ENCODE data around the gene CDH13. TPM values are rescaled to one million over a fixed set of nuclear protein-coding genes. Genes with fewer than 3 reads are reported as not detected.

CDH13 gene
- total RNA-seq, 1 donor from 2014 or later = not detected

- H3K27me3 Mint-ChIP-seq = peaks cover 2% of the 10 kb centered on the region
- intact Hi-C loops (cut with micrococcal nuclease) = no loop called here
- H3K27ac Mint-ChIP-seq = no peak overlapping the region
- no peak for DNase-seq
- no peaks in the 10 kb centered on the region for H3K9me3 Mint-ChIP-seq
- no peaks in the 10 kb centered on the region for H3K36me3 Mint-ChIP-seq (ENCODE audit: low read depth)
- H3K4me1 Mint-ChIP-seq = no peaks in the 10 kb centered on the region
- H3K4me3 Mint-ChIP-seq = no peak overlapping the region
These were observed 927.8 kb downstream of the CDH13 start for GRCh38 chr16:83554540-83554939.

- DNase-seq = no peak
- intact Hi-C loops (cut with micrococcal nuclease) = no loop called here
- Mint-ChIP-seq H3K9me3 (no peaks in the 10 kb centered on the region), H3K4me1 (no peaks in the 10 kb centered on the region), H3K27me3 (no peaks in the 10 kb centered on the region), H3K36me3 (ENCODE audit: low read depth) (no peaks in the 10 kb centered on the region), H3K4me3 (no peak overlapping the region), H3K27ac (no peak overlapping the region)
These were observed 935.1 kb downstream of the CDH13 start for GRCh38 chr16:83561876-83562275.

GRCh38 chr16:83568345-83568744, 941.6 kb downstream of the CDH13 start:
- H3K4me3 Mint-ChIP-seq = no peak overlapping the region
- H3K36me3 Mint-ChIP-seq (ENCODE audit: low read depth) = no peaks in the 10 kb centered on the region
- no peaks in the 10 kb centered on the region for H3K4me1 Mint-ChIP-seq
- no peaks in the 10 kb centered on the region for H3K9me3 Mint-ChIP-seq
- no peak overlapping the region for H3K27ac Mint-ChIP-seq
- no peaks in the 10 kb centered on the region for H3K27me3 Mint-ChIP-seq
- intact Hi-C loops (cut with micrococcal nuclease) = no loop called here
- no peak for DNase-seq

- H3K9me3 Mint-ChIP-seq = no peaks in the 10 kb centered on the region
- H3K4me1 Mint-ChIP-seq = no peaks in the 10 kb centered on the region
- H3K4me3 Mint-ChIP-seq = no peak overlapping the region
- DNase-seq = no peak
- intact Hi-C loops (cut with micrococcal nuclease) = no loop called here
- H3K27me3 Mint-ChIP-seq = no peaks in the 10 kb centered on the region
- H3K27ac Mint-ChIP-seq = no peak overlapping the region
- no peaks in the 10 kb centered on the region for H3K36me3 Mint-ChIP-seq (ENCODE audit: low read depth)
These were observed 947.6 kb downstream of the CDH13 start for GRCh38 chr16:83574388-83574787.

GRCh38 chr16:83577078-83577745, 950.4 kb downstream of the CDH13 start:
- H3K27me3 Mint-ChIP-seq = no peaks in the 10 kb centered on the region
- no peaks in the 10 kb centered on the region for H3K9me3 Mint-ChIP-seq
- no peaks in the 10 kb centered on the region for H3K36me3 Mint-ChIP-seq (ENCODE audit: low read depth)
- H3K4me1 Mint-ChIP-seq = no peaks in the 10 kb centered on the region
- no peak overlapping the region for H3K4me3 Mint-ChIP-seq
- intact Hi-C loops (cut with micrococcal nuclease) = no loop called here
- H3K27ac Mint-ChIP-seq = no peak overlapping the region
- no peak for DNase-seq

- no peak overlapping the region for H3K27ac Mint-ChIP-seq
- no peaks in the 10 kb centered on the region for H3K9me3 Mint-ChIP-seq
- intact Hi-C loops (cut with micrococcal nuclease) = no loop called here
- H3K4me3 Mint-ChIP-seq = no peak overlapping the region
- H3K27me3 Mint-ChIP-seq = no peaks in the 10 kb centered on the region
- no peaks in the 10 kb centered on the region for H3K36me3 Mint-ChIP-seq (ENCODE audit: low read depth)
- DNase-seq = no peak
- H3K4me1 Mint-ChIP-seq = no peaks in the 10 kb centered on the region
These were observed 951.4 kb downstream of the CDH13 start for GRCh38 chr16:83578171-83578570.

GRCh38 chr16:83579027-83579426, 952.3 kb downstream of the CDH13 start:
- no peaks in the 10 kb centered on the region for H3K4me1 Mint-ChIP-seq
- no peak for DNase-seq
- no peak overlapping the region for H3K4me3 Mint-ChIP-seq
- H3K9me3 Mint-ChIP-seq = no peaks in the 10 kb centered on the region
- H3K27ac Mint-ChIP-seq = no peak overlapping the region
- intact Hi-C loops (cut with micrococcal nuclease) = no loop called here
- H3K36me3 Mint-ChIP-seq (ENCODE audit: low read depth) = no peaks in the 10 kb centered on the region
- no peaks in the 10 kb centered on the region for H3K27me3 Mint-ChIP-seq

GRCh38 chr16:83579436-83579835, 952.7 kb downstream of the CDH13 start:
- no peak overlapping the region for H3K4me3 Mint-ChIP-seq
- intact Hi-C loops (cut with micrococcal nuclease) = no loop called here
- DNase-seq = no peak

GRCh38 chr16:83581082-83581481, 954.3 kb downstream of the CDH13 start:
- Mint-ChIP-seq H3K27me3 (no peaks in the 10 kb centered on the region), H3K27ac (no peak overlapping the region), H3K9me3 (no peaks in the 10 kb centered on the region), H3K36me3 (ENCODE audit: low read depth) (no peaks in the 10 kb centered on the region), H3K4me3 (no peak overlapping the region), H3K4me1 (no peaks in the 10 kb centered on the region)
- DNase-seq = no peak
- intact Hi-C loops (cut with micrococcal nuclease) = no loop called here

More at GRCh38 chr16:83579436-83579835, 952.7 kb downstream of the CDH13 start:
- Mint-ChIP-seq H3K9me3 (no peaks in the 10 kb centered on the region), H3K36me3 (ENCODE audit: low read depth) (no peaks in the 10 kb centered on the region), H3K27me3 (no peaks in the 10 kb centered on the region), H3K27ac (no peak overlapping the region), H3K4me1 (no peaks in the 10 kb centered on the region)

GRCh38 chr16:83581994-83582747, 955.4 kb downstream of the CDH13 start:
- Mint-ChIP-seq H3K36me3 (ENCODE audit: low read depth) (no peaks in the 10 kb centered on the region), H3K27me3 (no peaks in the 10 kb centered on the region), H3K4me1 (no peaks in the 10 kb centered on the region), H3K9me3 (no peaks in the 10 kb centered on the region), H3K4me3 (no peak overlapping the region), H3K27ac (no peak overlapping the region)
- no peak for DNase-seq
- intact Hi-C loops (cut with micrococcal nuclease) = no loop called here

GRCh38 chr16:83586036-83586435, 959.3 kb downstream of the CDH13 start:
- Mint-ChIP-seq H3K36me3 (ENCODE audit: low read depth) (no peaks in the 10 kb centered on the region), H3K4me3 (no peak overlapping the region), H3K4me1 (no peaks in the 10 kb centered on the region), H3K27me3 (no peaks in the 10 kb centered on the region), H3K27ac (no peak overlapping the region), H3K9me3 (peaks cover 4% of the 10 kb centered on the region)
- no peak for DNase-seq
- intact Hi-C loops (cut with micrococcal nuclease) = no loop called here

- peaks cover 4% of the 10 kb centered on the region for H3K9me3 Mint-ChIP-seq
- intact Hi-C loops (cut with micrococcal nuclease) = no loop called here
- no peak overlapping the region for H3K27ac Mint-ChIP-seq
- H3K4me3 Mint-ChIP-seq = no peak overlapping the region
- H3K4me1 Mint-ChIP-seq = no peaks in the 10 kb centered on the region
- H3K27me3 Mint-ChIP-seq = no peaks in the 10 kb centered on the region
- H3K36me3 Mint-ChIP-seq (ENCODE audit: low read depth) = no peaks in the 10 kb centered on the region
- DNase-seq = no peak
These were observed 959.9 kb downstream of the CDH13 start for GRCh38 chr16:83586461-83587200.

- Mint-ChIP-seq H3K4me1 (no peaks in the 10 kb centered on the region), H3K36me3 (ENCODE audit: low read depth) (no peaks in the 10 kb centered on the region), H3K27me3 (no peaks in the 10 kb centered on the region), H3K9me3 (peaks cover 4% of the 10 kb centered on the region), H3K27ac (no peak overlapping the region), H3K4me3 (no peak overlapping the region)
- DNase-seq = no peak
- intact Hi-C loops (cut with micrococcal nuclease) = no loop called here
These were observed 960.4 kb downstream of the CDH13 start for GRCh38 chr16:83587201-83587600.

GRCh38 chr16:83588070-83588469, 961.3 kb downstream of the CDH13 start:
- intact Hi-C loops (cut with micrococcal nuclease) = no loop called here
- Mint-ChIP-seq H3K27ac (no peak overlapping the region), H3K4me3 (no peak overlapping the region), H3K36me3 (ENCODE audit: low read depth) (no peaks in the 10 kb centered on the region), H3K27me3 (no peaks in the 10 kb centered on the region), H3K9me3 (peaks cover 4% of the 10 kb centered on the region), H3K4me1 (no peaks in the 10 kb centered on the region)
- no peak for DNase-seq
